Progenitor cell of endocrine pancreas (in vitro differentiated cells): ENCODE results near the gene HIBCH. TPM values are rescaled to one million over a fixed set of nuclear protein-coding genes. Genes with fewer than 3 reads are reported as not detected.

Experiments used
- DNase-seq: peaks from one replicate; pipeline ENCODE4 v3.0.0; 2021; ENCODE audit warnings: low spot score; ENCODE audit not compliant: unreplicated experiment
- H3K27ac Mint-ChIP-seq: 2 replicates; pipeline ENCODE4 v1.8.0; 2021; ENCODE audit warnings: mild to moderate bottlenecking, moderate library complexity, mixed read lengths
- H3K27me3 Mint-ChIP-seq: 2 replicates; pipeline ENCODE4 v1.8.0; 2021; ENCODE audit warnings: mixed read lengths
- H3K36me3 Mint-ChIP-seq: 2 replicates; pipeline ENCODE4 v1.8.0; 2022; ENCODE audit warnings: mixed read lengths; ENCODE audit not compliant: insufficient read depth
- H3K4me1 Mint-ChIP-seq: 2 replicates; pipeline ENCODE4 v1.8.0; 2021; ENCODE audit warnings: low read depth, mixed read lengths
- H3K4me3 Mint-ChIP-seq: 2 replicates; pipeline ENCODE4 v1.8.0; 2021; ENCODE audit warnings: low read depth, mild to moderate bottlenecking, moderate library complexity, mixed read lengths
- H3K9me3 Mint-ChIP-seq: 2 replicates; pipeline ENCODE4 v1.8.0; 2021; ENCODE audit warnings: low read depth, mixed read lengths
- total RNA-seq: library from RNA; stranded (reverse); gene quantifications from 2 replicates; pipeline ENCODE4 v1.2.1, GENCODE V29; 2021
- TF ChIP-seq, protein P1 (sequence below): fragments of 200-600 bp; sonication (generic); IDR thresholded peaks from one replicate; pipeline ENCODE4 v1.5.0; 2021; ENCODE audit warnings: antibody characterized with exemption, mild to moderate bottlenecking; ENCODE audit not compliant: unreplicated experiment

Gene HIBCH
- total RNA-seq, 1 donor from 2014 or later, result 49.5 TPM

DNA sequence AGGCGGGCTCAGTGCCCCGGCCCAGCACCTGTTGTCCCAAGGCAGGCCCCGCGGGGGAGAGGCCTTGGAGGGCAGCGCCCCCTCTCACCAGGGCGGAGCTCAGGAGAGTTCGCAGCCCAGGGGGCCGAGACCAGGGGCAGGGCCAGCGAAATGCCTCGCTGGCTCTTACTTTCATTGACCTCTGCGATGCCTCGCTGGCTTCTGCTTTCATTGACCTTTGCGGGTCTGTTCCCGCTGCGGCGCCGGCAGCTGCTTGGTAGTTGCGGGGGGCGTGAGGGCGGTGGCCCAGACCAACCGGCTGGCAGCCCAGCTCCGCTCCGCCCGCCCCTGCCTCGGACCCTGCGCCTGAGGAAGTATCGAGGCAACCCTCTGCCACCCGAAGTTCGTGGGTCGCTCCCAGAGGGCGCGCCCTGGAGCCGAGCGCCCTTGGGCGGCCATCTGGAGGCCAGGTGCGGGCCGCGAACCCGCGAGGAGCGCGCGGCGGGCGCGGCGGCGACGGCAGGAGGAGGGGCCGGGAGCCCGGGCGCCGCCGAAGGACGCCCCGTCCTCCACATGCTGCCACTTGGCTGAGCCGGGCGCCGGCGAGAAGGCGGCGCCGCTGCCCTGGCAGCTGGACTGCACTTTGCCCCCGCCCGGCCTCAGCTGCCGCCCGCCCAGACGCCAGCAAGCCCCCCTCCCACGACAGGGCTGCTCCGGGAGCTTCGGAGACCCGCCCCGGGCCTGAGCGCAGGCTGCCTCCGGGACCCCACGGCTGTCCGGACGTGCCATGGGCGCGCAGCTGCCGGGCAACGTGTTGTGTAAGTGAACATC, 139.1 kb downstream of the HIBCH start:
- peak; percentile 67 for DNase-seq
- Mint-ChIP-seq H3K27ac (peak overlapping the region; percentile 86), H3K27me3 (peaks cover 2% of the 10 kb centered on the region), H3K4me1 (peaks cover 6% of the 10 kb centered on the region), H3K4me3 (peak overlapping the region; percentile 68), H3K9me3 (no peaks in the 10 kb centered on the region), H3K36me3 (no peaks in the 10 kb centered on the region)
- TF ChIP-seq, protein P1, sequence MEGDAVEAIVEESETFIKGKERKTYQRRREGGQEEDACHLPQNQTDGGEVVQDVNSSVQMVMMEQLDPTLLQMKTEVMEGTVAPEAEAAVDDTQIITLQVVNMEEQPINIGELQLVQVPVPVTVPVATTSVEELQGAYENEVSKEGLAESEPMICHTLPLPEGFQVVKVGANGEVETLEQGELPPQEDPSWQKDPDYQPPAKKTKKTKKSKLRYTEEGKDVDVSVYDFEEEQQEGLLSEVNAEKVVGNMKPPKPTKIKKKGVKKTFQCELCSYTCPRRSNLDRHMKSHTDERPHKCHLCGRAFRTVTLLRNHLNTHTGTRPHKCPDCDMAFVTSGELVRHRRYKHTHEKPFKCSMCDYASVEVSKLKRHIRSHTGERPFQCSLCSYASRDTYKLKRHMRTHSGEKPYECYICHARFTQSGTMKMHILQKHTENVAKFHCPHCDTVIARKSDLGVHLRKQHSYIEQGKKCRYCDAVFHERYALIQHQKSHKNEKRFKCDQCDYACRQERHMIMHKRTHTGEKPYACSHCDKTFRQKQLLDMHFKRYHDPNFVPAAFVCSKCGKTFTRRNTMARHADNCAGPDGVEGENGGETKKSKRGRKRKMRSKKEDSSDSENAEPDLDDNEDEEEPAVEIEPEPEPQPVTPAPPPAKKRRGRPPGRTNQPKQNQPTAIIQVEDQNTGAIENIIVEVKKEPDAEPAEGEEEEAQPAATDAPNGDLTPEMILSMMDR, result peak; percentile 77

DNA sequence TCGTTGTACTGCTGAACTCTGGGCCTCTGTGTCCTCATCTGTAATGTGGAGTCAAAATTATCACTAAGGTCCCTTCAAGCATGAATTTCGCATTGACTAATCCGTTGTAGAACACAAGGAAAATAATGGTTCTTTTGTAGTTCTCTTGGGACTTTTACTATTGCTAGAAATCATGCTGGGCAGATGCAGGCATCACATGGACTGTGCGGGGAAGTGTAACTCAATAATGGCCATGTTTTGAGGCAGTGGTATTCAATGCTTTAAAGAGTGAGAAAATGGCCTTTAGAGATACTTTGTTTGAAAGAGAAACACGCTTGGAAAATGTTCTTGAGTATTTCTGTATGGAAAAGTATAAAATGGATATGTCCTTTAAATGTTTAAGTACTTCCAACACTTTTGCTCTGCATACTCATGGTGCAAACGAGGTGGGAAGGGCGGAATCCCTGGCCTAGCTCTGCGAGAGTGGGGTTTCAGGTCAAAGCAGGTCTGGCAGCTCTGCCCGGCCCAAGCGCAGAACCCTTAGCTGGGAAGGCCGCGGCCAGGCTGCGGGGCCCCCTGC, 139.8 kb downstream of the HIBCH start:
- TF ChIP-seq, protein P1, result no peak
- no peak for DNase-seq
- Mint-ChIP-seq H3K27me3 (peaks cover 2% of the 10 kb centered on the region), H3K9me3 (no peaks in the 10 kb centered on the region), H3K27ac (no peak overlapping the region), H3K4me3 (peak overlapping the region; percentile 64), H3K36me3 (no peaks in the 10 kb centered on the region), H3K4me1 (peaks cover 6% of the 10 kb centered on the region)

DNA sequence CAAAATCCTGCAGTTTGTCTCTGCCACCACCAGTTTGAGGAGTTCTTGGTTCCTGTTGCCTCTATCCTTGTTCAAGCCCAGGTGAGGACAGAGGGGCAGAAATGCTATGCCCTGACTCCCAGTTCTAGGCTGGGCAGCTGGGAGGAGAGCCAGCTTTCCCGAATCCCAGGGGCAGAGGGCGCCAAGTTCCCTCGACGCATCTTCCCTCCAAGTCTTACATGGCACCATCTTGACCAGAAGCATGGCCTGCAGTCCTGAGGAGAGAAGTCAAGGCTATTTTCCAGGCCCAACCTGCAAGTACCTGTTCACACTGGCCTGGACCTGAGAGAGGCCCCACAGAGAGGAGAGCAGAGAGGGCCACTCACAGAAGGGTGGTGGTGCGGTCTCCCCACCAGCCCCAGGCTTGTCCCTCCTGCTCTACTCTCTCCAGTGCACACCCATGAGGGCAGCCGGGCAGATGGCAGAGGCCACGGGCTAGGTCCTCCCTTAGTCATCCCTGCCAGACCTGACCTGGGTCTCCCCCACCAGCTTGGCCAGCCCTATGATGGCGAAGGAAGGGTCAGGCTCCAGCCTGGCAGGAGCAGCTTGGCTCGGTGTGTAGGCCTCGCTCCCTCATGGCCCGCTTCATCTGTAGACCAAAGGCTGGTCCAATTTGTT, 141.4 kb downstream of the HIBCH start:
- TF ChIP-seq, protein P1, result no peak
- Mint-ChIP-seq H3K4me1 (peaks cover 6% of the 10 kb centered on the region), H3K36me3 (no peaks in the 10 kb centered on the region), H3K27ac (peak overlapping the region; percentile 47), H3K4me3 (no peak overlapping the region), H3K27me3 (peaks cover 2% of the 10 kb centered on the region), H3K9me3 (peaks cover 5% of the 10 kb centered on the region)
- no peak for DNase-seq

DNA sequence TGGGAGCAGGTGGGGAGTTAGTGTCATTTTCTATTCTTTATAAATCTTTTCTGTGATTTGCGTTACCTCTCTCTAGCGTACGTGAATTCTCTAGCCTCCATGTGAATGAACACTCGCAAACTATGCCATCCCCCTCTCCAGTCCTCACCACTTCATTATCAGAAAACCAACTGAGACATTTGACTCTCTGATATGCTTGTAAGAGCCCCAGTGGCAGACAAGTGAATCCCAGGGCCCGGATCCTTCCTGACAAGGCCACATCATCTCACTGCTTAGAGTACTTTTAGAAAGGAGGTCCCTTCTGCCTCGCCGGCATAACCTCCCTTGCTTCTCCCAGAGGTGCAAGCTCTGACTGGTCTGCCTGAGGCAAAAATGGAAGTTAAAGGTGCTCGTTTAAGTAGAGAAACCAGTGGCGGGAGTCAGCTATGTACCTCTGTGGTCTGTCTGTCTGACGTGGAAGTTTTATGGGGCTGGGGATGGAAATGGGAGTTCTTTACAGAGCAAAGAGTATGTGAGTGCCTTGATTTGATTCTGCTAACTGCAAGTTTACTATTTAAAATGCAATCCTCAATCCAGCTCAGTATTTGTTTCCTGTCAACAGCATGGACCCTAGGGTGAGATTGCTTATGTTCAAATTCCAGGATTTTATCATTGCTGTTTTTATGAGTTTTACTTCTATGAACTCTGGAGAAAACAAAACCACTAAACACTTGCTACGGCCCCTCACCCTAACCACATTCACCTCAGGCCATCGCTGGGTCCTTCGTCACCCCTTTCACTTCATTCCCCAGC, 142.2 kb downstream of the HIBCH start:
- H3K9me3 Mint-ChIP-seq, result peaks cover 5% of the 10 kb centered on the region
- DNase-seq, result no peak
- H3K27me3 Mint-ChIP-seq, result peaks cover 2% of the 10 kb centered on the region
- no peaks in the 10 kb centered on the region for H3K36me3 Mint-ChIP-seq
- H3K4me1 Mint-ChIP-seq, result peaks cover 6% of the 10 kb centered on the region
- peak overlapping the region; percentile 47 for H3K27ac Mint-ChIP-seq
- H3K4me3 Mint-ChIP-seq, result no peak overlapping the region
- TF ChIP-seq, protein P1, result peak; percentile 7

DNA sequence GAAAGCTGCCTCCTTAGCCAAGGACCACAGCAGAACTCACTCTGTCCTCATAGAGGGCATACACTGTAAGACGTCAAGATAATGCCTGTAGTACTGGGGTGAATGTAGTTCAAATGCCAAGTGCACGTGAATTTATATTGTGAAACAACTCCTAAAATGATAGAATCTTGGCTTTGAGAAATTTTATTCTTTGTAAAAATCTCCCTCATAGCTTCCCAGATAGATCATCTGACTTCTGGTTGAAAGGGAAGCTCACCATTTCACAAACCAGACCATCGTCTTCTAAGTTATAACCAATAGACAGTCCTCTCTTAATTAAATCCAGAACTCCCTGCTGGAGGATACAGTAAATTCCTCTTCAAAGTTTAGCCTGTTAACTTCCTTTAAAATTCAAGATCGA, 146.2 kb downstream of the HIBCH start:
- DNase-seq, result no peak
- TF ChIP-seq, protein P1, result no peak
- Mint-ChIP-seq H3K36me3 (no peaks in the 10 kb centered on the region), H3K4me1 (peaks cover 5% of the 10 kb centered on the region), H3K9me3 (peaks cover 8% of the 10 kb centered on the region), H3K27ac (no peak overlapping the region), H3K4me3 (no peak overlapping the region), H3K27me3 (no peaks in the 10 kb centered on the region)
